ENCODE measurements around the gene DDAH2. TPM values are rescaled to one million over a fixed set of nuclear protein-coding genes. Genes with fewer than 3 reads are reported as not detected.

DDAH2 gene
- polyA plus RNA-seq (2012; ENCODE audit: insufficient read length, low read depth), result 161 TPM

DNA sequence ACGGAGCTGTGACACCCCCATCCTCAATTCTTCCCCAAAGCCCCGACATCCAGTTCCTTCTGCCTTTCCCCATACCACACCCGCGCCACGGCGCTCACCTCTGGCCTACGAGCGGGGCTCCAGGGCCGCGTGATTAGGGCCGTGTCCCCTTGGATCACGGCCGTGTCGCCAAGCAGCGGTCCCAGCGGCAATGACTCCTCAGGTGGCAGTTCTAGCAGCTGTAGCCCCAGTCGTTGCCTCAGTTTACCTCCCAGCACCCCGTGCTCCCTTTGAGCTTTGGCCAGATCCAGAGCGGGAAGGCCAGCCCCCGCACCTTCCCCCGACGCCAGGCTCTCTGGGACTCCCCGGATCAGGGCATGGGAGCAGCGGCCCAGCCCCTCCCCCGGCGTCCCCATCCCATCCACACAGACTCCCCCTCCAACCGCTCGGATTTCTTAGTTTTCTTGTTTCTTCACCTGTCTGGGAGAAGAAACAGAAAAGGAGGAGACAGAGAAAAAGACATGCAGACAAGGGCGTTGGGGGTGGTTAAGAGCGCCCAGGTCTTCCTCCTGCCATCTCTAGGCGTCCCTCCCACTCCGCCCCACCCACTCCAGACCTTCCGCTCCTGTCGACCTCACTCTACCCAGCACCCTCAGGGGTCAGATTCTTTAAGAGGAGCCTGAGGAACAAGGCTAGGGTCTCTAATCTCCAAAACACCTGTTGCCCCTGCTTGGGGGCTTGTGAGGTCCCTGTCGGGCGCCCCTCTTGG lies at the start of gene DDAH2:
Gene DDAH2 (minus strand): TSS at position 533 of the 748 bp plus-strand sequence. CDS start 138 bp downstream, at position 395.
- no peak for TF ChIP-seq SIN3A (IDR thresholded peaks at IDR 0.05; ENCODE audit: borderline replicate concordance, insufficient read depth, low read length)
- TF ChIP-seq POLR2AphosphoS5 (IDR thresholded peaks at IDR 0.05; ENCODE audit: low read depth, low read length), result no peak

GRCh38 chr6:31778193-31778592 lies 49.1 kb upstream of the DDAH2 start:
- TF ChIP-seq TAF1 (IDR thresholded peaks at IDR 0.05; ENCODE audit: borderline replicate concordance, insufficient read depth, low read length) (no peak), SIN3A (IDR thresholded peaks at IDR 0.05; ENCODE audit: borderline replicate concordance, insufficient read depth, low read length) (no peak), POLR2AphosphoS5 (IDR thresholded peaks at IDR 0.05; ENCODE audit: low read depth, low read length) (no peak), FOXP2 (optimal IDR thresholded peaks at IDR 0.05; ENCODE audit: borderline replicate concordance, extremely low read depth, extremely low read length, insufficient read depth) (no peak)

DNA sequence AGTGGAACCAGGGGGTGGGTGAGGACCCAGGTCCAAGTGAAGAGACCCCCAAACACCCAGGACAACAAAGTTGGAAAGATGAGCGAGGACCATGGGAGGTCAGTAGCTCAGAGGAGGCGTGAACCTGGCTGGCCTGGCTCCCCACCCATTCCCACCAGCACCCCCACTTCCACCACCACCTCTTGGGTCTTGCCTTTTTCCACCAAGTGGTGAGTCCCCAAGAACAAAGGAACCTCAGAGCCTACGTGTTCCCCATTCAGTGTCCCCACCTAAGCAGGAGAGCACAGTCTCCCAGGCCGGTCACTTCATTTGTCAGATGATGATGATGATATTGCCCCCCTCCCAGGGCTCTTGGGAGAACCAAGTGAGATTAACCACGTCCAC lies 48.6 kb upstream of the DDAH2 start:
- TF ChIP-seq FOXP2 (optimal IDR thresholded peaks at IDR 0.05; ENCODE audit: borderline replicate concordance, extremely low read depth, extremely low read length, insufficient read depth) (no peak), REST (IDR thresholded peaks at IDR 0.05; ENCODE audit: insufficient read depth in 1 of 2, low read depth in 2 of 2, low read length in 2 of 2) (no peak), POLR2AphosphoS5 (IDR thresholded peaks at IDR 0.05; ENCODE audit: low read depth, low read length) (no peak; the same call in 1 of the 2 replicates), TAF1 (IDR thresholded peaks at IDR 0.05; ENCODE audit: borderline replicate concordance, insufficient read depth, low read length) (no peak), SIN3A (IDR thresholded peaks at IDR 0.05; ENCODE audit: borderline replicate concordance, insufficient read depth, low read length) (no peak)

- TF ChIP-seq SIN3A (IDR thresholded peaks at IDR 0.05; ENCODE audit: borderline replicate concordance, insufficient read depth, low read length) (peak; percentile 78; the same call in 1 of the 2 replicates), TAF1 (IDR thresholded peaks at IDR 0.05; ENCODE audit: borderline replicate concordance, insufficient read depth, low read length) (peak; percentile 54; the same call in 1 of the 2 replicates), POLR2AphosphoS5 (IDR thresholded peaks at IDR 0.05; ENCODE audit: low read depth, low read length) (peak; percentile 70), FOXP2 (optimal IDR thresholded peaks at IDR 0.05; ENCODE audit: borderline replicate concordance, extremely low read depth, extremely low read length, insufficient read depth) (no peak), REST (IDR thresholded peaks at IDR 0.05; ENCODE audit: insufficient read depth in 1 of 2, low read depth in 2 of 2, low read length in 2 of 2) (peak in 1 of 2 experiments; percentile 13; a peak in 3 of 4 replicates)
Measured at GRCh38 chr6:31776989-31777666, 48.0 kb upstream of the DDAH2 start, which contains the start of gene VWA7. VWA7 (minus strand) TSS chr6:31777328; CDS start chr6:31776779, 549 bp downstream.

DNA sequence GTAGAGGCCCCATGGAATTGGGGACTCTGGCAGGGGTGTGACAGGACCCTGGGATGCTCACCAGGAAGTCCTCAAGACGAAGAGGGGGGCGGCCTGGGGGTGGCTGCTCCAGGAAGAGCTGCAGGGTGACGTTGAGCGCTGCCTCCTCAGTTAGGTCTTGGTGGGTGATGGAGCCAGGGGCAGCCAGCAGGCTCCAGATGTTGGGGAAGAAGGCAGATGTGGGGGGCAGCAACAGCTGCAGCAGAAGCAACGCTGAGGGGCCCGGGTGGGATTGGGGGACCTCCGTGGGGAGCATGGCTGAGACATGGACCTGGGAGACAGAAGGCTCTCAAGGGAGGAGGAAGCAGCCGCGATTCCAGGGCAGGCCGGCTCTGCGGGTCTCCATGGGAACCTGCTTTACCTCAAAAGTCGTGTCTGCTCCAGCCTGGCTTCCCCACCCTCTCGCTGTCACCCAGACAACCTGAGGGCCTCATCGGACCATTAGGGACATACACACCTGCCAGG lies 47.4 kb upstream of the DDAH2 start:
- no peak for TF ChIP-seq SIN3A (IDR thresholded peaks at IDR 0.05; ENCODE audit: borderline replicate concordance, insufficient read depth, low read length)
- TF ChIP-seq POLR2AphosphoS5 (IDR thresholded peaks at IDR 0.05; ENCODE audit: low read depth, low read length), result no peak
- no peak for TF ChIP-seq REST (IDR thresholded peaks at IDR 0.05; ENCODE audit: insufficient read depth in 1 of 2, low read depth in 2 of 2, low read length in 2 of 2)
- TF ChIP-seq FOXP2 (optimal IDR thresholded peaks at IDR 0.05; ENCODE audit: borderline replicate concordance, extremely low read depth, extremely low read length, insufficient read depth), result no peak
- TF ChIP-seq TAF1 (IDR thresholded peaks at IDR 0.05; ENCODE audit: borderline replicate concordance, insufficient read depth, low read length), result no peak
